CD14-positive monocyte (primary cell): ENCODE results near the gene CHAT. TPM values are rescaled to one million over a fixed set of nuclear protein-coding genes. Genes with fewer than 3 reads are reported as not detected.

Source experiments
- DNase-seq, 3 donors: peaks; one replicate each; pipeline ENCODE4 v3.0.0-alpha.2; 2011 to 2022
- H2AFZ ChIP-seq: 2 replicates; pipeline ENCODE4 v1.6.0; 2012; ENCODE audit warnings: mild to moderate bottlenecking, low read depth, low read length, inconsistent platforms; ENCODE audit not compliant: insufficient read depth, poor library complexity, severe bottlenecking
- H3K27ac ChIP-seq, 2 donors: 1 replicate in 1 of 2; 2 replicates in 1 of 2; pipeline ENCODE4 v1.5.1; 2012 to 2013; ENCODE audit warnings: low read length in 2 of 2, control low read depth in 1 of 2, inconsistent platforms in 1 of 2, low read depth in 1 of 2, mild to moderate bottlenecking in 1 of 2
- H3K27me3 ChIP-seq, 2 donors: one replicate each; pipeline versions ENCODE4 v1.6.0 to v1.6.1; 2011 to 2013; ENCODE audit warnings: low read length in 2 of 2; ENCODE audit not compliant: control insufficient read depth in 2 of 2, insufficient read depth in 2 of 2
- H3K36me3 ChIP-seq, 2 donors: replicated peaks in 1 of 2; 1 replicate in 1 of 2; 2 replicates in 1 of 2; pipeline versions ENCODE4 v1.5.1 to v1.6.1; 2012 to 2013; ENCODE audit warnings: low read length in 2 of 2, control low read depth in 1 of 2, inconsistent platforms in 1 of 2, mild to moderate bottlenecking in 1 of 2; ENCODE audit not compliant: insufficient read depth in 2 of 2, control insufficient read depth in 1 of 2
- H3K4me1 ChIP-seq, 2 donors: 1 replicate in 1 of 2; 2 replicates in 1 of 2; pipeline versions ENCODE4 v1.5.1 to v1.6.1; 2012 to 2013; ENCODE audit warnings: low read length in 2 of 2, control low read depth in 1 of 2, inconsistent platforms in 1 of 2, mild to moderate bottlenecking in 1 of 2, moderate library complexity in 1 of 2; ENCODE audit not compliant: insufficient read depth in 2 of 2, control insufficient read depth in 1 of 2
- H3K4me2 ChIP-seq: replicated peaks from 2 replicates; pipeline ENCODE3; 2012; ENCODE audit warnings: low read length, moderate library complexity, mild to moderate bottlenecking; ENCODE audit not compliant: poor library complexity, severe bottlenecking; ENCODE audit errors: extremely low read depth
- H3K4me3 ChIP-seq, 3 experiments: fragments of 200-600 bp in 1 of 3; sonication (generic) in 1 of 3; replicated peaks in 1 of 3; 1 replicate in 2 of 3; 2 replicates in 1 of 3; pipeline ENCODE4 v1.5.1; 2011 to 2013; ENCODE audit warnings: low read length in 3 of 3, mild to moderate bottlenecking in 3 of 3, control low read depth in 2 of 3, low read depth in 2 of 3, inconsistent platforms in 1 of 3, moderate library complexity in 1 of 3
- H3K79me2 ChIP-seq: 2 replicates; pipeline ENCODE4 v1.6.0; 2012; ENCODE audit warnings: mild to moderate bottlenecking, control low read depth, inconsistent platforms, low read length, moderate library complexity; ENCODE audit not compliant: insufficient read depth
- H3K9ac ChIP-seq: 2 replicates; pipeline ENCODE4 v1.6.0; 2017; ENCODE audit warnings: low read length, mild to moderate bottlenecking; ENCODE audit not compliant: insufficient read depth, poor library complexity, severe bottlenecking
- H3K9me3 ChIP-seq, 2 donors: replicated peaks in 1 of 2; 1 replicate in 1 of 2; 2 replicates in 1 of 2; pipeline versions ENCODE4 v1.5.1 to v1.6.1; 2012 to 2013; ENCODE audit warnings: low read length in 2 of 2, control low read depth in 1 of 2; ENCODE audit not compliant: control insufficient read depth in 1 of 2, insufficient read depth in 1 of 2
- H4K20me1 ChIP-seq: 2 replicates; pipeline ENCODE4 v1.6.0; 2012; ENCODE audit warnings: mild to moderate bottlenecking, low read length, control low read depth, moderate library complexity; ENCODE audit not compliant: insufficient read depth
- H3K27ac Mint-ChIP-seq, 7 donors: one replicate each; pipeline ENCODE4 v1.8.0; 2020; ENCODE audit warnings: mild to moderate bottlenecking in 7 of 7, mixed read lengths in 7 of 7, moderate library complexity in 6 of 7, inconsistent platforms in 2 of 7
- H3K27me3 Mint-ChIP-seq, 3 donors: one replicate each; pipeline ENCODE4 v1.8.0; 2021 to 2022; ENCODE audit warnings: low read depth in 3 of 3, mild to moderate bottlenecking in 3 of 3, mixed read lengths in 3 of 3, moderate library complexity in 3 of 3, inconsistent platforms in 1 of 3
- H3K36me3 Mint-ChIP-seq, 2 donors: one replicate each; pipeline ENCODE4 v1.8.0; 2020; ENCODE audit warnings: mixed read lengths in 2 of 2, inconsistent platforms in 1 of 2, mild to moderate bottlenecking in 1 of 2
- H3K4me1 Mint-ChIP-seq: one replicate; pipeline ENCODE4 v1.8.0; 2020; ENCODE audit warnings: mild to moderate bottlenecking, mixed read lengths
- H3K4me3 Mint-ChIP-seq, 2 donors: one replicate each; pipeline ENCODE4 v1.8.0; 2020; ENCODE audit warnings: mild to moderate bottlenecking in 2 of 2, mixed read lengths in 2 of 2, moderate library complexity in 1 of 2
- H3K9me3 Mint-ChIP-seq, 7 donors: one replicate each; pipeline ENCODE4 v1.8.0; 2020 to 2022; ENCODE audit warnings: mixed read lengths in 7 of 7, mild to moderate bottlenecking in 6 of 7, moderate library complexity in 6 of 7, inconsistent platforms in 2 of 7
- CTCF ChIP-seq: fragments of 200-600 bp; IDR thresholded peaks from one replicate; pipeline ENCODE4 v1.8.0; 2022; ENCODE audit warnings: antibody characterized with exemption, mild to moderate bottlenecking
- WGBS: methylation state at CpG from one replicate; pipeline ENCODE4 v1.1.5; 2013; ENCODE audit warnings: missing lambda C conversion rate; ENCODE audit not compliant: insufficient coverage; 5-methylcytosine and 5-hydroxymethylcytosine counted together
- intact Hi-C, 2 donors: fragments of 100-400 bp; cut with micrococcal nuclease; formaldehyde crosslinking; loops; one replicate each; pipeline versions ENCODE4 v1.15.0 to v1.15.1; 2023
- polyA plus RNA-seq, 3 donors: library from polyadenylated mRNA; depleted of rRNA in 1 of 3; unstranded in 2 of 3; stranded (reverse) in 1 of 3; fragments of 300-500 nt in 2 of 3; fragments of >200 nt in 1 of 3; fragmentation: Illumina TruSeq in 2 of 3; gene quantifications; 1 replicate in 2 of 3; 2 replicates in 1 of 3; pipeline ENCODE4 v1.2.3, GENCODE V29; 2012 to 2021

The CHAT gene
- polyA plus RNA-seq, 3 donors = not detected

GRCh38 chr10:49691588-49691987, 77.8 kb downstream of the CHAT start:
- no peak overlapping the region for H2AFZ ChIP-seq
- no peaks in the 10 kb centered on the region for H3K36me3 Mint-ChIP-seq
- no peak overlapping the region for H3K4me2 ChIP-seq
- peaks cover 3 to 19% of the 10 kb centered on the region in 2 donors for H3K9me3 ChIP-seq
- no peak overlapping the region for H3K27ac Mint-ChIP-seq
- no peak overlapping the region for H3K27ac ChIP-seq
- intact Hi-C loops = no loop called here
- no peak for DNase-seq
- H3K4me1 ChIP-seq = no peaks in the 10 kb centered on the region
- peaks cover 43 to 62% of the 10 kb centered on the region in 2 donors for H3K27me3 ChIP-seq
- no CpG with 5 or more reads among the region's 9 CpGs for WGBS
- H3K27me3 Mint-ChIP-seq = peaks cover 43 to 53% (median 50%) of the 10 kb centered on the region in 3 donors
- no peak overlapping the region for H3K9ac ChIP-seq
- H3K4me3 ChIP-seq = no peak overlapping the region
- H3K36me3 ChIP-seq = no peaks in the 10 kb centered on the region
- peak overlapping the region in 1 of 2 donors; percentile 61 for H3K4me3 Mint-ChIP-seq
- peaks cover 6 to 29% (median 15%) of the 10 kb centered on the region in 7 donors for H3K9me3 Mint-ChIP-seq
- TF ChIP-seq CTCF = no peak
- H3K79me2 ChIP-seq = no peaks in the 10 kb centered on the region
- no peaks in the 10 kb centered on the region for H3K4me1 Mint-ChIP-seq
- no peaks in the 10 kb centered on the region for H4K20me1 ChIP-seq

- DNase-seq = no peak
- Histone ChIP-seq H3K4me3 (no peak overlapping the region), H3K4me1 (no peaks in the 10 kb centered on the region), H2AFZ (no peak overlapping the region), H3K9ac (no peak overlapping the region), H3K4me2 (no peak overlapping the region), H3K79me2 (no peaks in the 10 kb centered on the region), H3K27ac (no peak overlapping the region), H3K9me3 (no peaks in the 10 kb centered on the region), H4K20me1 (no peaks in the 10 kb centered on the region), H3K27me3 (peaks cover 25 to 41% of the 10 kb centered on the region in 2 donors), H3K36me3 (no peaks in the 10 kb centered on the region)
- no peak for TF ChIP-seq CTCF
- no peaks in the 10 kb centered on the region for H3K4me1 Mint-ChIP-seq
- H3K27ac Mint-ChIP-seq = no peak overlapping the region
- H3K9me3 Mint-ChIP-seq = peaks cover 0 to 14% (median 4%) of the 10 kb centered on the region in 7 donors
- no peaks in the 10 kb centered on the region for H3K36me3 Mint-ChIP-seq
- intact Hi-C loops = no loop called here
- H3K4me3 Mint-ChIP-seq = no peak overlapping the region
- 84% methylated on average over 3 of the region's 6 CpGs for WGBS
- H3K27me3 Mint-ChIP-seq = peaks cover 26 to 37% (median 35%) of the 10 kb centered on the region in 3 donors
Observed at GRCh38 chr10:49694466-49694865, 80.6 kb downstream of the CHAT start.
